ENCODE measurements around the gene GRIPAP1. TPM values are rescaled to one million over a fixed set of nuclear protein-coding genes. Genes with fewer than 3 reads are reported as not detected.

Gene GRIPAP1
- total RNA-seq, 1 donor from 2014 or later = 43.4 TPM

DNA sequence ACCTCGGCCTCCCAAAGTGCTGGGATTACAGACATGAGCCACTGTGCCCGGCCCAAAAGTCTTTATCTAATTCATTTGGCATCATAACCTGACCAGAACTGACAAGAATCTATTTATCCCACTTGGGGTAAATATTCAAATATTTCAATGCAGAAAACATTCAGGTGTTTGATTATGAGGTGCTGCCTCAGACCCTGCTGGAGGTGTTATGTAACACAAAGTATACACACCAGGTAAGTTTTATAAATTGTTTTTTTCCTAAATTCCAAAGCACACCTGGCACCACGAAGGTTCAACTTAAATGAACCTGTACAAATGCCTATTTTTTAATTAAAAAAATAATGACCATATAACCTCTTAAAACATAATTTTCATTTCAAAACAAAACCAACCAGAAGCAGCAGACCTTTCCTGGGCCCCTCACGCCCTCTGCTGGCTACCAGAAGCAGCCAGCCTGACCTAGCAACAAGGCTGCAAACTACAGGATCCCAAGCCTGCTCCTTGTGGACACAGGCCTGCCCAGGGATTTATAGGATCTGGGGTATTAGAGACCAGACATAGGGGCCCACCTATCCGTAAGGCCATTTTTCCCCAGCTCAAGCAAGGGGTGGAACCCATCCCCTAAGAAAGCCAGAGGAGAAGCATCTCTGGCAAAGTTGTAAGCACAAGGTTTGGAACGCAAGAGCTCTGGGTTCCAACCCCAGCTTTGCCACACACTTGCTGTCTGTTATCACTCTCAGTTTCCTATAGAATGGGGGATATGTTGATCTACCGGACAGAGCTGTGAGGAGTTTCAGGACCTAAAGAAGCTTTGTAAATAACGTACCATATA is 56.3 kb downstream of the GRIPAP1 start:
- Mint-ChIP-seq H3K36me3 (ENCODE audit: low read depth, unreplicated experiment) (peaks cover 4% of the 10 kb centered on the region), H3K9me3 (ENCODE audit: unreplicated experiment) (no peaks in the 10 kb centered on the region), H3K27ac (ENCODE audit: unreplicated experiment) (no peak overlapping the region), H3K27me3 (ENCODE audit: low read depth, unreplicated experiment) (no peaks in the 10 kb centered on the region), H3K4me3 (ENCODE audit: unreplicated experiment) (no peak overlapping the region), H3K4me1 (ENCODE audit: low read depth, unreplicated experiment) (no peaks in the 10 kb centered on the region)
- TF ChIP-seq EZH2 (IDR thresholded peaks at IDR 0.05; ENCODE audit: insufficient read depth, low read length) = no peak
- TF ChIP-seq, protein P1, sequence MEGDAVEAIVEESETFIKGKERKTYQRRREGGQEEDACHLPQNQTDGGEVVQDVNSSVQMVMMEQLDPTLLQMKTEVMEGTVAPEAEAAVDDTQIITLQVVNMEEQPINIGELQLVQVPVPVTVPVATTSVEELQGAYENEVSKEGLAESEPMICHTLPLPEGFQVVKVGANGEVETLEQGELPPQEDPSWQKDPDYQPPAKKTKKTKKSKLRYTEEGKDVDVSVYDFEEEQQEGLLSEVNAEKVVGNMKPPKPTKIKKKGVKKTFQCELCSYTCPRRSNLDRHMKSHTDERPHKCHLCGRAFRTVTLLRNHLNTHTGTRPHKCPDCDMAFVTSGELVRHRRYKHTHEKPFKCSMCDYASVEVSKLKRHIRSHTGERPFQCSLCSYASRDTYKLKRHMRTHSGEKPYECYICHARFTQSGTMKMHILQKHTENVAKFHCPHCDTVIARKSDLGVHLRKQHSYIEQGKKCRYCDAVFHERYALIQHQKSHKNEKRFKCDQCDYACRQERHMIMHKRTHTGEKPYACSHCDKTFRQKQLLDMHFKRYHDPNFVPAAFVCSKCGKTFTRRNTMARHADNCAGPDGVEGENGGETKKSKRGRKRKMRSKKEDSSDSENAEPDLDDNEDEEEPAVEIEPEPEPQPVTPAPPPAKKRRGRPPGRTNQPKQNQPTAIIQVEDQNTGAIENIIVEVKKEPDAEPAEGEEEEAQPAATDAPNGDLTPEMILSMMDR (IDR thresholded peaks at IDR 0.05; ENCODE audit: insufficient read depth, low read depth, low read length) = peak; percentile 58
- Histone ChIP-seq H3K9me3 (ENCODE audit: insufficient read depth, low read depth, low read length) (no peaks in the 10 kb centered on the region), H2AFZ (ENCODE audit: low read depth, low read length) (no peak overlapping the region), H3K4me1 (ENCODE audit: insufficient read depth, low read length) (no peaks in the 10 kb centered on the region), H3K4me3 (ENCODE audit: insufficient read depth, low read depth, low read length) (no peak overlapping the region), H3K79me2 (ENCODE audit: insufficient read depth, low read length) (peaks cover 72% of the 10 kb centered on the region), H3K4me2 (ENCODE audit: low read length) (no peak overlapping the region), H3K36me3 (ENCODE audit: insufficient read depth, low read length) (peaks cover 6% of the 10 kb centered on the region), H3K27ac (ENCODE audit: low read depth, low read length) (no peak overlapping the region), H3K27me3 (ENCODE audit: insufficient read depth, low read length) (no peaks in the 10 kb centered on the region), H4K20me1 (ENCODE audit: insufficient read depth, low read length) (peaks cover 60% of the 10 kb centered on the region), H3K9ac (ENCODE audit: low read length) (no peak overlapping the region)
- FAIRE-seq = peak; percentile 63
- no peak for DNase-seq (ENCODE audit: low read depth)

DNA sequence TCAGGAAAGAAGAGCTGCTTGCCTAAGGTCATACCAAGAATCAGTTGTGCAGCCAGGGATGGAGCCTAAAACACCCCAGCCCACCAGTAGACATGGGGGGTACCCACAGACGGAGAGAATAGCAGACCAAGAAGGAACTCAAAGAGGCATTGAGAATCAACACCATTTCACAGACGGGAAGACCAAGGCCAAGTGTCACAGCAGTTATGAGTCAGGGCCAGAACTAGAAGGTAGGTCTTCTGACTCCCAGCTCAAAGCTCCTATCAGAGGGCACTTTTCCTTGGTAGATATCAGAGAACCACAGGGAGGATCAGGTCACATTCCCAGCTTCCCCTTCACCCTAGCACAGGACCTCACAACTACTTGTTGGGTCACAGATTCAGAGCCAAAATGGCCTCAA is 59.2 kb downstream of the GRIPAP1 start:
- DNase-seq (ENCODE audit: low read depth) (no peak), FAIRE-seq (no peak)
- Histone ChIP-seq H3K27ac (ENCODE audit: low read depth, low read length) (no peak overlapping the region), H3K36me3 (ENCODE audit: insufficient read depth, low read length) (peaks cover 6% of the 10 kb centered on the region), H3K4me2 (ENCODE audit: low read length) (no peak overlapping the region), H3K9ac (ENCODE audit: low read length) (no peak overlapping the region), H3K79me2 (ENCODE audit: insufficient read depth, low read length) (peaks cover 79% of the 10 kb centered on the region), H3K4me1 (ENCODE audit: insufficient read depth, low read length) (peaks cover under 1% of the 10 kb centered on the region), H3K4me3 (ENCODE audit: insufficient read depth, low read depth, low read length) (no peak overlapping the region), H3K27me3 (ENCODE audit: insufficient read depth, low read length) (no peaks in the 10 kb centered on the region), H4K20me1 (ENCODE audit: insufficient read depth, low read length) (peaks cover 76% of the 10 kb centered on the region), H3K9me3 (ENCODE audit: insufficient read depth, low read depth, low read length) (no peaks in the 10 kb centered on the region), H2AFZ (ENCODE audit: low read depth, low read length) (no peak overlapping the region)
- no peak overlapping the region for H3K27ac Mint-ChIP-seq (ENCODE audit: unreplicated experiment)
- no peaks in the 10 kb centered on the region for H3K4me1 Mint-ChIP-seq (ENCODE audit: low read depth, unreplicated experiment)
- peaks cover 1% of the 10 kb centered on the region for H3K36me3 Mint-ChIP-seq (ENCODE audit: low read depth, unreplicated experiment)
- no peak overlapping the region for H3K4me3 Mint-ChIP-seq (ENCODE audit: unreplicated experiment)
- TF ChIP-seq, protein P1 (IDR thresholded peaks at IDR 0.05; ENCODE audit: insufficient read depth, low read depth, low read length) = no peak
- TF ChIP-seq EZH2 (IDR thresholded peaks at IDR 0.05; ENCODE audit: insufficient read depth, low read length) = no peak
- no peaks in the 10 kb centered on the region for H3K9me3 Mint-ChIP-seq (ENCODE audit: unreplicated experiment)
- H3K27me3 Mint-ChIP-seq (ENCODE audit: low read depth, unreplicated experiment) = no peaks in the 10 kb centered on the region

DNA sequence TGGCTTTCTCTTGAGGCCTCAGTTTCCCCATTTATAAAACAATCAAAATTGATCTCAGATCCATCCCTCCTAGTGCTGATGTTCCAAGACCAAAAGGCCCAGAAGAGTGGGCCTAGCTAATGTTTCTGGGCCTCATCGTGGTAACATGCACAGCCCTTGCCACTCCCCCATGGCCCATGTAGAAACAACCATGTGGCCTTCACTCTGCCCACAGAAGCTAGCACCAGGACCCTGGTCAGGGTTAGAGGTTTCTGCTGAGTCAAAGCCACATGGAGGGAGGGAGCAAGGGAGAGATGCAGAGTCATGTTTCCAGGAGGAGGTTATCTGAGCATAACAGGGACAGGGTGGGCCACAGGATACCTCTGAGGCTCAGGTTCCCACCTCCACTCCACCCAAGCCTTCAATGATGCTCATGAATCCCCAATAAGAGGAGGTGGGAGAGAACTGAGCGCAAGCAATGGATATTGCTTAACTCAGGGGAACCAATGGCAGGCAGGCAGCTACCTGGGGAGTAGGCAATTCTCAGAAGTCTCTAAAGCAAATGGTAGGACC is 61.6 kb downstream of the GRIPAP1 start:
- H3K9me3 Mint-ChIP-seq (ENCODE audit: unreplicated experiment) = no peaks in the 10 kb centered on the region

More for the DNA sequence above, 61.6 kb downstream of the GRIPAP1 start:
- Histone ChIP-seq H3K36me3 (ENCODE audit: insufficient read depth, low read length) (peaks cover 6% of the 10 kb centered on the region), H3K27me3 (ENCODE audit: insufficient read depth, low read length) (no peaks in the 10 kb centered on the region), H3K27ac (ENCODE audit: low read depth, low read length) (no peak overlapping the region), H4K20me1 (ENCODE audit: insufficient read depth, low read length) (peaks cover 77% of the 10 kb centered on the region), H3K4me2 (ENCODE audit: low read length) (no peak overlapping the region), H3K79me2 (ENCODE audit: insufficient read depth, low read length) (peaks cover 67% of the 10 kb centered on the region), H3K9me3 (ENCODE audit: insufficient read depth, low read depth, low read length) (no peaks in the 10 kb centered on the region), H2AFZ (ENCODE audit: low read depth, low read length) (no peak overlapping the region), H3K4me3 (ENCODE audit: insufficient read depth, low read depth, low read length) (no peak overlapping the region), H3K9ac (ENCODE audit: low read length) (no peak overlapping the region), H3K4me1 (ENCODE audit: insufficient read depth, low read length) (peaks cover 12% of the 10 kb centered on the region)
- FAIRE-seq = no peak
- TF ChIP-seq, protein P1 (IDR thresholded peaks at IDR 0.05; ENCODE audit: insufficient read depth, low read depth, low read length) = no peak
- no peak for TF ChIP-seq EZH2 (IDR thresholded peaks at IDR 0.05; ENCODE audit: insufficient read depth, low read length)
- H3K4me3 Mint-ChIP-seq (ENCODE audit: unreplicated experiment) = no peak overlapping the region
- H3K36me3 Mint-ChIP-seq (ENCODE audit: low read depth, unreplicated experiment) = no peaks in the 10 kb centered on the region
- peaks cover 4% of the 10 kb centered on the region for H3K4me1 Mint-ChIP-seq (ENCODE audit: low read depth, unreplicated experiment)
- DNase-seq (ENCODE audit: low read depth) = no peak
- H3K27me3 Mint-ChIP-seq (ENCODE audit: low read depth, unreplicated experiment) = no peaks in the 10 kb centered on the region
- no peak overlapping the region for H3K27ac Mint-ChIP-seq (ENCODE audit: unreplicated experiment)

All from astrocyte (in vitro differentiated cells and primary cell).